Posterior cingulate gyrus (tissue), 11 donors: Measurements from ENCODE around the gene RUSC2.

Experiments used
- DNase-seq, 10 donors: peaks; one replicate each; pipeline versions ENCODE4 v3.0.0 to v3.0.0-alpha.2; 2020 to 2021; ENCODE audit warnings: mixed read lengths in 3 of 10
- intact Hi-C: fragments of 100-400 bp; cut with DNase I; formaldehyde crosslinking; loops from one replicate; pipeline ENCODE4 v1.15.1; 2023

Gene RUSC2

GRCh38 chr9:35489313-35490154 is at the start of gene RUSC2:
TSS of gene RUSC2 (plus strand) at chr9:35490111. CDS start at chr9:35546522, 56,411 bp downstream.
- intact Hi-C loops = loop anchor here (1.0 to 10.0 kb wide), 2 partner anchors 65 to 165 kb away; partner anchors contain the start of genes CCDC107, RMRP and SIT1
- DNase-seq = peak; percentile 65 to 97 (median 79)

- intact Hi-C loops = no loop called here
- DNase-seq = no peak
These were observed 43.9 kb upstream of the RUSC2 start for GRCh38 chr9:35446012-35446411.

GRCh38 chr9:35448496-35448895 is 41.4 kb upstream of the RUSC2 start:
- no peak for DNase-seq

GRCh38 chr9:35452481-35452880 is 37.4 kb upstream of the RUSC2 start:
- intact Hi-C loops = no loop called here
- DNase-seq = no peak

More at GRCh38 chr9:35448496-35448895, 41.4 kb upstream of the RUSC2 start:
- intact Hi-C loops = no loop called here

- no peak for DNase-seq
- intact Hi-C loops = no loop called here
These were observed 36.1 kb upstream of the RUSC2 start for GRCh38 chr9:35453786-35454185.

GRCh38 chr9:35464141-35465025 is 25.5 kb upstream of the RUSC2 start:
- intact Hi-C loops = no loop called here
- DNase-seq = no peak

- no peak for DNase-seq
- intact Hi-C loops = no loop called here
These were observed 19.6 kb upstream of the RUSC2 start for GRCh38 chr9:35470340-35470739.

- intact Hi-C loops = no loop called here
- DNase-seq = no peak
These were observed 19.0 kb upstream of the RUSC2 start for GRCh38 chr9:35470894-35471293.

GRCh38 chr9:35476596-35476995 is 13.3 kb upstream of the RUSC2 start:
- DNase-seq = no peak
- intact Hi-C loops = loop anchor here (5.0 kb wide), 1 partner anchor 199 kb away; no protein-coding TSS in a partner anchor

- intact Hi-C loops = loop anchor here (1.0 to 5.0 kb wide), 2 partner anchors 200 to 361 kb away; no protein-coding TSS in a partner anchor
- peak in 7 of 10 donors; percentile 31 to 86 (median 44) for DNase-seq
These were observed 12.6 kb upstream of the RUSC2 start for GRCh38 chr9:35477211-35477855.

GRCh38 chr9:35478871-35479270 is 11.0 kb upstream of the RUSC2 start:
- intact Hi-C loops = loop anchor here (5.0 kb wide), 1 partner anchor 202 kb away; no protein-coding TSS in a partner anchor
- DNase-seq = no peak

- peak in 1 of 10 donors; percentile 13 for DNase-seq
- intact Hi-C loops = no loop called here
These were observed 8.4 kb upstream of the RUSC2 start for GRCh38 chr9:35481347-35481975.

- no peak for DNase-seq
- intact Hi-C loops = no loop called here
These were observed 7.8 kb upstream of the RUSC2 start for GRCh38 chr9:35482071-35482470.

GRCh38 chr9:35484406-35484805 is 5.5 kb upstream of the RUSC2 start:
- DNase-seq = no peak
- intact Hi-C loops = no loop called here

GRCh38 chr9:35487081-35487480 is 2.8 kb upstream of the RUSC2 start:
- intact Hi-C loops = no loop called here
- DNase-seq = no peak

GRCh38 chr9:35488021-35488420 is 1.9 kb upstream of the RUSC2 start:
- no peak for DNase-seq
- intact Hi-C loops = no loop called here

- DNase-seq = no peak
- intact Hi-C loops = loop anchor here (1.0 kb wide), 1 partner anchor 66 kb away; no protein-coding TSS in a partner anchor
These were observed 1.2 kb upstream of the RUSC2 start for GRCh38 chr9:35488566-35489312.

- intact Hi-C loops = loop anchor here (10.0 kb wide), 1 partner anchor 164 kb away; the partner anchor contains the start of genes CCDC107, RMRP and SIT1
These were observed 421 bp downstream of the RUSC2 start for GRCh38 chr9:35490155-35490909.

More at GRCh38 chr9:35490155-35490909, 421 bp downstream of the RUSC2 start:
- peak in 8 of 10 donors; percentile 27 to 89 (median 34) for DNase-seq
